GM15510 (cell line): Measurements from ENCODE around the gene TNKS1BP1.

ENCODE experiments used
- POLR2A ChIP-seq: IDR thresholded peaks from 3 replicates; pipeline ENCODE4 v1.6.1; 2011; ENCODE audit warnings: borderline replicate concordance; ENCODE audit not compliant: insufficient read length; ENCODE audit errors: extremely low read depth

Gene TNKS1BP1

DNA sequence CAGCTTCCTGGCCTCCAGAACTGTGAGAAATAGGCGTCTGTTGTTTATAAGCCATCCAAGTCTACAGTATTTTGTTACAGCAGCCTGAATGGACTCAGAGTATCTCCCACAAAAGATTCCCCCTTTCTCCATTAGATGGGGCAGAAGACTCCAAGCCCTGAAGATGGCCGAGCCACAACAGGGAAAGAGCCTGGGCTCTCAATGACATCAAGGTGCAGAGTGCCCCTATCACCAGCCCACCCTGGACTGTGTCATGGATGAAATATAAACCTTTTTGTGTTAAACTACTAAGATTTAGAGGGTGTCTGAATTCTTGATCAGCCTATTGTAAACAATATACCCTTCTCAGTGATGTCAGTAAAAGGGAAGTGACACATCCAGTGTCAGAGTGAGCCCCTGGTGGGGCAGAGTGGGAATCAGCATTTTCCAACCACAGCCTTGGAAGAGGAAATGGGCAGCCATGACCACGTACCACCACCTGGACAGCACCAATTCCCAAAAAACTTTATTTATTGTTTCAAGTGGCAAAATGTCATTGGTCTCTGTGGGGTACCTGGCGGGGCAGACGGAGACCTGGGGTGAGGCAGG lies 25.5 kb downstream of the TNKS1BP1 start:
- no peak for TF ChIP-seq POLR2A

DNA sequence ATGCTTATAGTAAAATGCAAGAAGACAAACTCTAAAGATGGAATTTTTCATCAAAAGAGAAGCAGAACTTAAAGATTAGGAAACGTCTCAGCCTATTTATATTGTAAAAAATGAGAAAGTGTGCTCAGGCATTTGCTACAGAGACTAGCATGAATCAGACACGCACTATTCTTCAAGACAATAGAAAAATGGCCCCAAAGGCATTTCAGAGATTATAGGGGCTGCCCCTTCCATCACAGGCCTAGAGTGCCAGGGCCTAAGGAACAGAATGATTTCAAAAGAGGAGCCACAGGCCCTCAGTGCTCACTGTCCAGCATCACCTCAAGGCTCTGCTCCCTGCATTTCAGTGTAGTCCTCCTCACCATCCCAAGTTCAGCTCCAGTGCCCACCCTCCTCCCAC lies 27.5 kb downstream of the TNKS1BP1 start:
- no peak for TF ChIP-seq POLR2A

DNA sequence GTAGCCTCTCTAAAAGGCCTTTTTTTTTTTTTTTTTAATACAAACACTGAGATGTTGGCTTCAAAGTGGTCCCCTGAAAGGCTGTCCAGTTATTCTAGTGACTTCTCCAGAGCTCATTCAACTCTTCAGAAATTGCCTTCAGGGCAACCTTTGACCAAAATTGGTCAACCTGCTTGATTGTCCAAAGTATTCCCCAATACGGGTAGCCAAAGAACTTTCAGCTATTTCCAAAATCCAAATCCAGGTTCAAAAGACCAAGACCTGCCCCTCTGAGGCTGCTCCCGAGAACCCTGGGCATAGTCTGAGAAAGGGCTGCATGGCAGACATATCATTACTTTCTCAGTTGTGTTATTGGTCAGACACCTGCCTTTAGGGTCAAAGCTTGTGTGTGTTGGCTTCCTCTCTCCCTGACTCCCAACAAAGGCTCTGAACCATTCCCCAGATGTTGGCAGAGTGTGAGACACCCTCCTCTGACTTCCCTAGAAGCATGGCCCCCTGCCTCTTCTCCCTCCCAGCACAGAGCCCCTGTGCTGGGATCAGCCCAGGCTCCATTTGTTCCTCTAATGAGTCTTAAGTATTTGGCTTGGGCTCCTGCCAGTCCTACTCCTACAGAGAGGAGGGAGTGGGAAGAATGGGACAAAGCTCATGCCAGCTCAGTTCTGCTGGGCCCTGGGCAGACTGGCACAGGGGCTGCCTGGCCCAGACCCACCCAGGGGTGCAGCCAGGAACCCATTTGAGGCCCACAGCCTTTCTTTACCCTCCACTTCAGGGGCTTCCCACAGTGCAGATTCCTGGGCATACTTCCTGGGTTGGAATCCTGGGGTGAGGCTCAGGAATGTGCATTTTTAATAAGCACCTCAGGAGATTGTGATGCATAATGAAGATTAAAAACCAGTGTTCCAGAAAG lies 30.3 kb downstream of the TNKS1BP1 start:
- TF ChIP-seq POLR2A, result no peak

GRCh38 chr11:57290288-57290687 lies 34.5 kb downstream of the TNKS1BP1 start:
- no peak for TF ChIP-seq POLR2A

DNA sequence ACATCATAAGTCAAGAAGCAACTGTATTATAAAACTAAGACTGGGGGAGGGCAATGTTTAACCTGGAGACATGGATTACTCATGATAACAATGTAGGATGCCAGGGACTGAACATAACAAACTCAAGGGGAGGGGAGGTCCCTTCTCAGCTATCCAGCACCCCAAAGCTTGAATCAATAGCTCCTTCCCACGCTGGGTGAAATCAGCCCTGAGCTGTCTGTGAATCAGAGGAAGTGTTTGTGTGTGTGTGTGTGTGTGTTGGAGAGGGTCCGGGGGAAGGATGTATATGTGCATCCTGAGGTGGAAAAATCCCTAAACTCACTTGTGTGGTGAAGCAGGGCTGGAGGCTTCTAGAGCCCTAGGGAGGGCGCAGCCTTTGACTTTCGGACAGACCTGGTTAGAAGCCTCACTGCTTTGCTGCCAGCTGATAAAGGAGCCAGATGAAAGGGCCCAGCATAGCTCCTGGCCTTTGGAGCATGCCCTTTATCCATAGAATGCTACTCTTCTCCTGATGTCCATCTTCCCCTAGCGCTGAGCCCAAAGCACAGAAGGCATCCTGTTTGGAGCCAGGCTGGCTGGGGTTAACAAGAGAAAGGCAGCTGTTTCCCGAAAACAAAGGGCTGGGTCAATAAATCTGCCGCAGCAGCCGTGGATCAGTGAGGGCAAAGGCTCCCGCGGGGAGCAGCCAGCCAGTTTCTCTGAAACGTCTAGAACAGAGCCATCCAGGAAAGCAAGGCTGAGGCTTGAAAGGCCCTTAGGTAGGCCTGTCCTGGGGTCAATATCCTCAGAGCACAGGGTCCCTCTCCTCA lies 35.8 kb downstream of the TNKS1BP1 start:
- TF ChIP-seq POLR2A, result no peak

- TF ChIP-seq POLR2A, result no peak
Measured at GRCh38 chr11:57287884-57288283, 36.9 kb downstream of the TNKS1BP1 start.

DNA sequence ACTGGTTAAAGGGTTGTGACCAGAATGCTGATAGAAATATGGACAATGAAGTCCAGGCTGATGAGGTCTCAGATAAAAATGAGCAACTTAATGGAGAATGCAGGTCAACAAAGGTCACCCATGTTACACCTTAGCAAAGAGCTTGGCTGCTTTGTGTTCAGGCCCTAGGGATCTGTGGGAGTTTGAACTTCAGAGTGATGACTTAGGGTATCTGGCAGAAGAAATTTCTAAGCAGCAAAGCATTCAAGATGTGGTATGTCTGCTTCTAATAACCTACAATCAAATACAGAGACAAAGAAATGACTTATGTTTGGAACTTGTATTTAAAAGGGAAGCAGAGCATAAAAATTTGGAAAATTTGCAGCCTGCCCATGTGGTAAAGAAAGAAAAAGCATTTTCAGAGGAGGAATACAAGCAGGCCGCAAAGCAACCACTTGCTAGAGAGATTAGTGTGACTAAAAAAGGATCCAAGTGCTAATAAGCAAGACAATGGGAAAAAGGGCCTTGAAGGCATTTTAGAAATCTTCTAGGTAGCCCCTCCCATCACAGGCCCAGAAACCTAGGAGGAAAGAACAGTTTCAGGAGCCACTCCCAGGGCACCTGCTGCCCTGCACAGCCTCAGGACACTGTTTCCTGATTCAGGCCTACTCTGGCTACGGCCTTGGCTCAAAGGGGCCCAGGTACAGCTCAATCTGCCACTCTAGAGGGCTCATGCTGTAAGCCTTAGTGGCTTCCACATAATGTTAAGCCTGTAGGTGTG lies 41.3 kb downstream of the TNKS1BP1 start:
- TF ChIP-seq POLR2A, result no peak

DNA sequence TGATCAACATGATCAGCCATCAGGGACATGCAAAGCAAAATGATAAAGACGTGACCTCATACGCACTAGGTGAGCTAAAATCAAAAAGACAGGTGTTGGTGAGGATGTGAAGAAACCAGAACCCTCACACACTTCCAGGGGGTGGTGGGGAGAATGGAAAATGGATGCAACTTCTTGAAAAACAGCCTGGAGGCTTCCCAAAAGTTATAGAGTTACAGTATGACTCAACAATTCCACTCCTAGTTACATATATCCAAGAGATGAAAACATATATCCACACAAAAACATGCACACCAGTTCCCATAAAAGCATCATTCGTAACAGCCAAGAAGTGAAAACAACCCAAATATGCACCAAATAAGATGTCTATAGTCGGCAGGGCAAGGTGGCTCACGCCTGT lies 45.6 kb downstream of the TNKS1BP1 start:
- TF ChIP-seq POLR2A, result no peak

- TF ChIP-seq POLR2A, result no peak
Measured at GRCh38 chr11:57278721-57279095, 46.0 kb downstream of the TNKS1BP1 start.

DNA sequence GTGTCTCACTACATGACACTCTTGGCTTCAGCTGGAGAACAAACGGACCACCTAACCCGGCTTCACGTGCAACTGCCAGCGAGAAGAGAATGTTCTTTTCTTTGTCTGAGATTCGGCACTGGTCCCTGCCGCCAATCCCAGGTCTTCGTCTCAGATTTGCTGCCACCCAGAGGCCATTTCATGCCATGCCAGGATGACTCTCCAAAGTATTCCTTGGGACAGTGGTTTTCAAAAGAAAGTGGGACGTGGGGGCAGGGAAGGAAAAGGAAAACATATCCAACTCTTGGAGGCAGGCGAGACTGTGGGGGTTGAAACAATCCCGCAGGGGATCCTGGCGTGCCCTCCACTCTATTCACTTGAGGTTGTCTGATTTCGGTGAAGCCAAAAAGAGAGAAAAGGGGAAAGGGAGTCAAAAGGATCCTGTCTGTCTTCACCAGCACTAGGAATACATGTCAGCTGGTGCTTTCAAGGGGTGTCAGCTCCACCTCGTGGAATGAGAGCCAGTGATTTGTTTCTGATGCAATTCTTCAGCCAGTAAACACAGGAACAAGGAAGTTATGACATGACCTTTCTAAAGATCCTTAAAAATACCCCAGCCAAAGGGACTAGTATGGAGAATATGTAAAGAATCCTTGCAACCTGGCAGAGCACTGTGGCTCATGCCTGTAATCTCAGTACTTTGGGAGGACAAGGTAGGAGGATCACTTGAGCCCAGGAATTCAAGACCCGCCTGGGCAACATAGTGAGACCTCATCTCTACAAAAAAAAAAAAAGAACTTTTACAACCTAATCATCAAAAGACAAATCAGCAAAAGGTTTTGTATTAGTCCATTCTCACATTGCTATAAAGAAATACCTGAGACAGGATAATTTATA lies 46.7 kb downstream of the TNKS1BP1 start:
- no peak for TF ChIP-seq POLR2A

GRCh38 chr11:57276971-57277675 lies 47.6 kb downstream of the TNKS1BP1 start:
- no peak for TF ChIP-seq POLR2A

DNA sequence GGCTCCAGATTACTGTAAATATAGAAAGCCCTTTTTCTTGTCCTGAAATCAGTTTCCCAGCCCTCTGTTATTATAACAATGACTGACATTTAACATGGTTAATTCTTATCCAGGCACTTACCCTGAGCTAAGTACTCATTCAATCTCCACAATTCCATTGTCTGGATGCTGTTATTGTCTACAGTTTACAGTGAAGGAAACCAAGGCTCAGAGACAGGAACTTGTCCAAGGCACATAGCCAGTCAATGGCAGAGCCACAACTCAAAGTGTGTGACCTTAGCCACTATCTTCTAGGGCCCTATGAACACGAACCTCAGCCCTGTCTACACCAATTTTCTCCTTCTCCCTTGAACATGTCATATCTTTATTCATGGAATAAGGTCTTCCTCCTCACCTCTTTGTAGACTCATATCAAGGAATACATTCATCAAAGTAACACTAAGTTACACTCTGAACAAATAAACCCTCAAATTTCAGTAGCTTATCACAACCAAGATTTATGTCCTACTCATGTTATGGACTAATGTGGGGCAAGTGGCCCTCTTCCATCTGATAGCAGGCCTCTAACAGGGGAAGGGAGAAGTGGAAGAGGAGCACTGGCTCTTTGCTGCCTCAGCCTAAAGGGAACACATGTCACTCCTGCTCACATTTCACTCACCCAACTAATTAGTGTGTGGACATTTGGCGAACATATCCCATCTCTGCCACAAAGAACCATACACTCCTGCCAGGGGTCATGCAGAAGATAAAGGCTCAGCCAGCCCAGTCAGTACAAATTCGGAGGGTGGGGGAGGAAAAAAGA lies 48.4 kb downstream of the TNKS1BP1 start:
- no peak for TF ChIP-seq POLR2A
